Measurements from ENCODE around the gene P2RX6.

P2RX6 gene

GRCh38 chr22:21012446-21013407 lies 2.2 kb upstream of the P2RX6 start:
- DNase-seq, result no peak

GRCh38 chr22:21013657-21014201 lies 1.2 kb upstream of the P2RX6 start:
- no peak for DNase-seq

- DNase-seq, result peak; percentile 85
These were observed 701 bp upstream of the P2RX6 start for GRCh38 chr22:21014202-21014725.

- DNase-seq, result no peak
These were observed 571 bp downstream of the P2RX6 start for GRCh38 chr22:21015466-21016006.

GRCh38 chr22:21016644-21017420 lies 1.9 kb downstream of the P2RX6 start:
- DNase-seq, result no peak

- no peak for DNase-seq
These were observed 3.3 kb downstream of the P2RX6 start for GRCh38 chr22:21018314-21018713.

GRCh38 chr22:21020802-21021429 lies 6.0 kb downstream of the P2RX6 start:
- DNase-seq, result no peak

- DNase-seq, result no peak
These were observed 7.5 kb downstream of the P2RX6 start for GRCh38 chr22:21022507-21022906.

GRCh38 chr22:21022955-21023614 lies 8.1 kb downstream of the P2RX6 start:
- no peak for DNase-seq

- no peak for DNase-seq
These were observed 10.3 kb downstream of the P2RX6 start for GRCh38 chr22:21025266-21025665.

- no peak for DNase-seq
These were observed 11.1 kb downstream of the P2RX6 start for GRCh38 chr22:21025763-21026755.

- DNase-seq, result no peak
These were observed 12.1 kb downstream of the P2RX6 start for GRCh38 chr22:21026783-21027692.

- no peak for DNase-seq
These were observed 13.6 kb downstream of the P2RX6 start for GRCh38 chr22:21028277-21029251.

- DNase-seq, result no peak
These were observed 14.6 kb downstream of the P2RX6 start for GRCh38 chr22:21029486-21030025.

GRCh38 chr22:21030032-21030431 lies 15.1 kb downstream of the P2RX6 start:
- no peak for DNase-seq

GRCh38 chr22:21030621-21031544 lies 15.9 kb downstream of the P2RX6 start:
- DNase-seq, result no peak
